Rectal smooth muscle tissue (tissue), 1 donor: Measurements from ENCODE around the gene LBHD1.
"Not testable (repeated sequence)": the region's sequence is repeated elsewhere in the genome, so short reads cannot be mapped to it uniquely, and the experiment has no call there.

Experiments used
- H3K27ac ChIP-seq: one replicate; pipeline ENCODE4 v1.7.0; 2013; ENCODE audit warnings: low read depth, low read length, inconsistent platforms
- H3K27me3 ChIP-seq: one replicate; pipeline ENCODE4 v1.7.0; 2013; ENCODE audit warnings: low read length; ENCODE audit not compliant: control insufficient read depth, insufficient read depth
- H3K36me3 ChIP-seq: one replicate; pipeline ENCODE4 v1.7.0; 2013; ENCODE audit warnings: low read length; ENCODE audit not compliant: control insufficient read depth, insufficient read depth
- H3K4me1 ChIP-seq: one replicate; pipeline ENCODE4 v1.7.0; 2013; ENCODE audit warnings: low read length; ENCODE audit not compliant: control insufficient read depth, insufficient read depth
- H3K4me3 ChIP-seq: one replicate; pipeline ENCODE4 v1.7.0; 2013; ENCODE audit warnings: low read length
- H3K9ac ChIP-seq: one replicate; pipeline ENCODE4 v1.7.0; 2013; ENCODE audit warnings: low read length

Gene LBHD1

DNA sequence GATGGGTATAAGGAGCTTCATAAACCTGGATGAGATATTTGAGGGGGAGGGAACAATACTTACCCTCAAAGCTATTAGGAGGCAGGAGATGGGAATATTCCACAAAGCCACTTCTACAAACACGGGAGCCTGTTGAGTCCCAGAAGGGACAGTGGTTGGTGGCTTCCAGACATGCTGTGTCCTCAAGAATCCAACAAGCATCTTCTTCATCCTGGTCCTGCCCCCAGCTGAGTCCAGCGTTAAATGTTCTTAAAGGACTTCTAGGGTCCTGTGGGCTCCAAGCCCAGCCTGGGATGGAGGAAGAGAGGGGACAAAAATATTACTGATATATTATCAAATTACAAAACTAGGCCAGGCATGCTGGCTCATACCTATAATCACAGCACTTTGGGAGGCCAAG, 4.6 kb downstream of the LBHD1 start:
- Histone ChIP-seq H3K27ac (no peak overlapping the region), H3K9ac (no peak overlapping the region), H3K4me1 (peaks cover 17% of the 10 kb centered on the region), H3K27me3 (no peaks in the 10 kb centered on the region), H3K36me3 (peaks cover 11% of the 10 kb centered on the region), H3K4me3 (peak overlapping the region; percentile 94)

DNA sequence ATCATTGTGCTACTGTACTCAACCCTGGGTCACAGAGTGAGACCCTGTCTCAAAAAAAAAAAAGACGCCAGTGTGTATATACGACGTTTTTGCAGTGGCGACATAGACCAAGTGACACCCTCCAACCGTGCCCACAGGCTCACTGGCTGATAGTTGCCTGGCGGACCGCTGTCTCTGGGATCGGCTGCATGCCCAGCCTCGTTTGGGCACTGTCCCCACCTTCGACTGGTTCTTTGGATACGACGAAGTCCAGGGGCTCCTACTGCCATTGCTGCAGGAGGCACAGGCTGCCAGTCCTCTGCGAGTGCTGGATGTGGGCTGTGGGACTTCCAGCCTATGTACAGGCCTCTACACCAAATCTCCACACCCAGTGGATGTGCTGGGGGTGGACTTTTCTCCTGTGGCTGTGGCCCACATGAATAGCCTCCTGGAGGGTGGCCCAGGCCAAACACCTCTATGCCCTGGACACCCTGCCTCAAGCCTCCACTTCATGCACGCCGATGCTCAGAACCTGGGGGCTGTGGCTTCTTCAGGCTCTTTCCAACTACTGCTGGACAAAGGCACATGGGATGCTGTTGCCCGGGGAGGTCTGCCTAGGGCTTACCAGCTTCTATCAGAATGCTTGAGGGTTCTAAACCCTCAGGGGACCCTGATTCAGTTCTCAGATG, 5.7 kb downstream of the LBHD1 start:
- peaks cover 17% of the 10 kb centered on the region for H3K4me1 ChIP-seq
- H3K36me3 ChIP-seq: peaks cover 11% of the 10 kb centered on the region
- peak overlapping the region; percentile 24 for H3K9ac ChIP-seq
- peak overlapping the region; percentile 89 for H3K27ac ChIP-seq
- no peaks in the 10 kb centered on the region for H3K27me3 ChIP-seq
- H3K4me3 ChIP-seq: peak overlapping the region; percentile 94

DNA sequence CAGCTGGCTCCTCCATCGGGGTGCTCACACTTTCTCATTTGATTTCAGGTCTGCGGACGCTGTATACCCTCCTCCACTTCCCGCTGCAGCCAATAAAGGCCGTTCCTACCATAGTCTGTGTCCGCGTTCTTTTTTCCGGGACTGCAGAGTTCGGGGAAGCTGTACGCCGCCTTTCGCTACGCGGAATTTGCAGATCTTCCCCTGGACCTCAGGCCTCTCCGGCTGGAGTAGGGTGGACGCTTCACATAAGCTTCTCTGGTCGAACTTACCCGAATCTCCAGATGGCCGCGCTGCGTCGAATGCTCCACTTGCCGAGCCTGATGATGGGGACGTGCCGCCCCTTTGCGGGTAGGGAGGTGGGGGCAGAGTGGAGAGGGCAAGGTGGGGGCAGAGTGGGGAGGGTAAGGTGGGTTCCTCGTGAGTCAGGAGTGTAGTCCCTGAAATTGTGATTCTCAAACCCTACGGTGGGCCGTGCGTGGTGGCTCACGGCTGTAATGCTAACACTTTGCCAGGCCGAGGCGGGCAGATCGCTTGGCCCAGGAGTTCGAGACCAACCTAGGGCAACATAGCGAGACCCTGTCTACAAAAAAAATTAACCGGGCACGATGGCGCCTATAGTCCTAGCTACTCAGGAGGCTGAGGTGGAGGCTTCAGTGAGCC, 6.3 kb downstream of the LBHD1 start:
- peaks cover 17% of the 10 kb centered on the region for H3K4me1 ChIP-seq
- peak overlapping the region; percentile 94 for H3K4me3 ChIP-seq
- H3K36me3 ChIP-seq: peaks cover 11% of the 10 kb centered on the region
- H3K9ac ChIP-seq: peak overlapping the region; percentile 76
- H3K27ac ChIP-seq: peak overlapping the region; percentile 89
- no peaks in the 10 kb centered on the region for H3K27me3 ChIP-seq

DNA sequence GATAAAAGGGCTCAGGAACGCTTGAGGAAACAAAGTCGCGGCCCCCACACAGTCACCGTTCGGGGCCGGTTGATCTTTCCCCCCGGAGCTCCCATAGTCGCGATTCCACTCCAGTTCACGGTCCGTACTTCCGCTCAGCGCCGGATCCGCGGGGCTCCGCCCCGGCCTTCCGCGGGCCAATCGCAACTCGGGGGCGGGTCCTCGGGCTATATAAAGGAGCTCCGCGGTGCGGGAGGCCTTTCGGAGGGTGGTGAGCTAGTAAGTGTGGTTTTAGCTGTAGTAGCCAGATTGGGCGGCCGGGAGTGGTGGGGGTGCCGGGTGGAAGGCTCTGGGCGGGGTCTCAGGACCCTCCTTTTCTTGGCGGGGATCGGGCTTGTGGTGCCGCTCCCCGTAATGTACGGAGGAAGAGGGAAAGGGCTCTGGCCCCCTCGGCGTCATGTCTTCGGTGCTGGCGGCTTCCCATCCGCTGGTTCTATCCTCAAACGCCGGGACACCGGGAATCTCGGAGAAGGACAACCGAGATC, 6.9 kb downstream of the LBHD1 start, which contains the start of the genes C11orf98 and CSKMT:
Gene C11orf98, minus strand, starts transcription at position 136 of the 524 bp plus-strand sequence. Its CDS starts 41 bp downstream, at position 95.
Gene CSKMT, plus strand, starts transcription at position 238 of the 524 bp plus-strand sequence. CDS start 568 bp downstream, outside the sequence.
- H3K9ac ChIP-seq: peak within 1 kb of the TSS; percentile 76
- H3K27ac ChIP-seq: peak within 1 kb of the TSS; percentile 89
- H3K4me3 ChIP-seq: peak within 1 kb of the TSS; percentile 94
- peaks cover 17% of the 10 kb centered on the region for H3K4me1 ChIP-seq
- peaks cover 11% of the 10 kb centered on the region for H3K36me3 ChIP-seq
- no peaks in the 10 kb centered on the region for H3K27me3 ChIP-seq

DNA sequence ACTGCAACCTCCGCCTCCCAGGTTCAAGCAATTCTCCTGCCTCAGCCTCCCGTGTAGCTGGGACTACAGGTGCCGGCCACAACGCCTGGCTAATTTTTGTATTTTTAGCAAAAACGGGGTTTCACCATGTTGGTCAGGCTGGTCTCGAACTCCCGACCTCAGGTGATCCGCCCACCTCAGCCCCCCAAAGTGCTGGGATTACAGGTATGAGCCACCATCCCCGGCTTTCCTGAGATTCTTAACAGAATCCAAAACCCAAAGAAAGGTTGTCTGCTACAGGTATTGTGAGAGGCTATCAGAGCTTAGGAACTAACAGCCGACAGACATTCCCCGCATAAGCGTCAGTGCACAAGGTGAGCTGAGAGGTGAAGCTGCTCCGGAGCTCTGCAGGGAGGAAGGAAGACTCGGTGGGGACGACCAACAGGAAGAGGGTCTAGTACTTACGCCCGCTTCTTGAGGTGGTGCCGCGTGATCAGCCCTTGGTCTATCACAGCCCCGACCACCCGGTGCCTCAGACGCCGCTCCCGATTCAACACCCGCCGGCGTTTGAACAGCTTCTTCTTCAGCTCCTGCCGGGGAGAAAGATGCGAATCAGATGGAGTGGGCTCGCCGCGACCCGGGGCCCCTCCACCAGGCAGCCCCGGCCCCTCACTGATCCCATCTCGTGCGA, 7.5 kb downstream of the LBHD1 start:
- Histone ChIP-seq H3K36me3 (peaks cover 11% of the 10 kb centered on the region), H3K27me3 (no peaks in the 10 kb centered on the region), H3K9ac (peak overlapping the region; percentile 42), H3K4me1 (peaks cover 17% of the 10 kb centered on the region), H3K27ac (peak overlapping the region; percentile 89), H3K4me3 (peak overlapping the region; percentile 86)

DNA sequence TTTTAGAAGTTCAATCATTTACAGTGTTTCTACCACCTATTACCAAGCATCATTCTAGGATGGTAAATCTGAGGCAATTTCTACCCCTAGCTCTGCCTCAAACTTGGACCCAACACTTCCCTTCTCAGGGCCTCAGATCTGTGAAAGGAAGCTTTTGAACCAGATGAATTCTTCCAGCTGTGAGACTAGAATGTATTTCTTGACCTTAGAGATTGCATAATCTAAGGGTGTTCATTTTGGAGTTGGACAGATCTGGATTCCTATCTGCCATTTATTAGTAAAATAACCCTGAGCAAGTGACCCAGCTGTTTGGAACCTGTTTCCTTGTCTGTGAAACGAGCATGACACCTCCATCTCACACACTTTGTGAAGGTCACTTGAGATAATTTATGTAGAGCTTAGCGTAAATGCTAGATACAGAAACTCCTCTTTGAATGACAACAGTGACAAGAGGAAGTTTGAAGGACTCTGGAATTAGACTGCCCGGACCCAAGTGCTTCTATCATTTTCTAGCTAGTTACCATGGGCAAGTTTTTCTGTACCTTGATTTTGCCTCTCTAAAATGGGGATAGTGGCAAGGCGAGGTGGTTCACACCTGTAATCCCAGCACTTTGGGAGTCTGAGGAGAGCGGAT, 15.2 kb downstream of the LBHD1 start:
- no peak overlapping the region for H3K4me3 ChIP-seq
- no peaks in the 10 kb centered on the region for H3K27me3 ChIP-seq
- H3K36me3 ChIP-seq: no peaks in the 10 kb centered on the region
- peaks cover 6% of the 10 kb centered on the region for H3K4me1 ChIP-seq
- no peak overlapping the region for H3K27ac ChIP-seq
- H3K9ac ChIP-seq: no peak overlapping the region

DNA sequence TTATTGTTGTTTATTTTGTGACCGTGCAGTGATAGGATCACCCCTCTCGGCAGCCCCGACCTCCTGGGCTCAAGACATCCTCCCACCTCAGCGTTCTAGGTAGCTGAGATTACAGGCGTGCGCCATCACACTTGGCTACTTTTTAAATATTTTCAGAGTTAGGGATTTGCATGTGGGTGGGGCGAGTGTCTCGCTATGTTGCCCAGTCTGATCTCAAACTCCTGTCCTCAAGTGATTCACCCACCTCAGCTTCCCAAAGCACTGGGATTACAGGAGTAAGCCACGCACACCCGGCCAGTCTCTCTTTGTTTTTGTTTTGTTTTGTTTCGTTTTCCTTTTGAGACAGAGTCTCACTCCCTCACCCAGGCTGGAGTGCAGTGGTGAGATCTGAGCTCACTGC, 17.8 kb downstream of the LBHD1 start:
- H3K4me3 ChIP-seq: no peak overlapping the region
- H3K9ac ChIP-seq: no peak overlapping the region
- H3K4me1 ChIP-seq: peaks cover 6% of the 10 kb centered on the region
- H3K27ac ChIP-seq: no peak overlapping the region
- peaks cover 5% of the 10 kb centered on the region for H3K36me3 ChIP-seq
- no peaks in the 10 kb centered on the region for H3K27me3 ChIP-seq

DNA sequence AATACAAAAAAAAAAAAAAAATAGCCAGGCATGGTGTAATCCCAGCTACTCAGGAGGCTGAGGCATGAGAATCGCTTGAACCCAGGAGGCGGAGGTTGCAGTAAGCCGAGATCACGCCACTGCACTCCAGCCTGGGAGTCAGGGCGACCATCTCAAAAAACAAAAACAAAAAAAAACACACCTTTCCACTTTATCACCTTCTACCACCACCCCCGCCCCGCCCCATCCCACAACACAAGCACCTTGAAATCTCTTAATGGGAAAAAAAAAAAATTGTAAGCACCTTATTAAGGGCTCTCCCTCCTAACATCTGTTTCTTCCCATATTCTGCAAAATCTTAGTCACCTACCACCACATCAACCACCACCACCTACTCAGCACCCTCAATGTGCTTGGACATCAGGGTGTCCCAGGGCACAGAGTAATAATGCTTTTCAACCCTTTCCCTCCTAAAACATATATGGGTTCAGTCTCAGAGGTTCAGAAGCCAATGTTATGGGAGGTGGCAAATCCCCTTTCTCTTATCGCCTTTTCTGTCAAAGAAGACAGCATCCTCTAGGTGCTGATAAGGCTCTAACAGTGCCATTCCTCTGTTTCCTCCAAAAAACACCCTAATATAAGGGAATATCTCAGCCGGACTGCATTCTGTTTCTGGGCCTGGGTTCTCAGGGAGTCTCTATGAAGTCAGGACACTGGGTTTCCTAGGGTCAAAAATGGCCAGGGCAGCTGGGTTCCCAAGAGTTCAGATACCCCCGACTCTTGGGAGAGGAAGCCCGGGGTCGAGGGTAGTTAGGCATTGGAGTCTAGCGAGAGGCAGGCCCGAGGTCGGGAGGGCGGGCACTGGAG, 19.7 kb downstream of the LBHD1 start:
- Histone ChIP-seq H3K4me1 (peaks cover 6% of the 10 kb centered on the region), H3K27me3 (no peaks in the 10 kb centered on the region), H3K4me3 (peak overlapping the region; percentile 65), H3K27ac (peak overlapping the region; percentile 81), H3K9ac (peak overlapping the region; percentile 67), H3K36me3 (peaks cover 21% of the 10 kb centered on the region)

DNA sequence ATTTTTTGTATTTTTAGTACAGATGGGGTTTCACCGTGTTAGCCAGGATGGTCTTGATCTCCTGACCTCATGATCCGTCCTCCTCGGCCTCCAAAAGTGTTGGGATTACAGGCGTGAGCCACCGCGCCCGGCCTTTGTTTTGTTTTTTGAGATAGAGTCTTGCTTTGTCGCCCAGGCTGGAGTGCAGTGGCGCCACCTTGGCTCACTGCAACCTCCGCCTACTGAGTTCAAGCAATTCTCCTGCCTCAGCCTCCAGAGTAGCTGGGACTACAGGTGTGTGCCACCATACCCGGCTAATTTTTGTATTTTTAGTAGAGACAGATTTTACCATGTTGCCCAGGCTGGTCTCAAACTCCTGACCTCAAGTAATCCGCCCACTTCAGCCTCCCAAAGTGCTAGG, 21.8 kb downstream of the LBHD1 start:
- H3K4me1 ChIP-seq: peaks cover 14% of the 10 kb centered on the region
- not testable (repeated sequence) for H3K27ac ChIP-seq, H3K4me3 ChIP-seq, H3K9ac ChIP-seq, H3K27me3 ChIP-seq
- H3K36me3 ChIP-seq: peaks cover 21% of the 10 kb centered on the region

DNA sequence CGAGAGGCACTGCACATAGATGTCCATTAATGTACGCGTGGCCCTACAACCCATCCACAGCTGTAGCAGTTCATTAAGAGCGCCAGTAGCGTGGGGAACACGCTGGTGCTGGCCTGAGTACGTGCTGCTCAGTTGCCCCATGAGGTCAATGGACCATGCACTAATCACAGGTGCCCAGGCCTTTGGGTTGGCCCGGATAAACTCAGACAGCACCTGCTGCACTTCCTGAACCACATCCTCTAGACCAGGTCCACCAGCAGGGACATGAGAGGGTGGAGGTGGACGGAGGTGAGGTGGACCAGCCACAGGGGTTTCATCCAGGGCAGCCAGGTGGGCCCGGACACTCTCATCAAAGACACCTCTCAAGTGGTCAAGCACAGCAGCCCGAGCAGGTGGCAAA, 22.6 kb downstream of the LBHD1 start:
- H3K9ac ChIP-seq: no peak overlapping the region
- H3K4me3 ChIP-seq: no peak overlapping the region
- peaks cover 21% of the 10 kb centered on the region for H3K36me3 ChIP-seq
- H3K27ac ChIP-seq: no peak overlapping the region
- peaks cover 18% of the 10 kb centered on the region for H3K4me1 ChIP-seq
- H3K27me3 ChIP-seq: no peaks in the 10 kb centered on the region

DNA sequence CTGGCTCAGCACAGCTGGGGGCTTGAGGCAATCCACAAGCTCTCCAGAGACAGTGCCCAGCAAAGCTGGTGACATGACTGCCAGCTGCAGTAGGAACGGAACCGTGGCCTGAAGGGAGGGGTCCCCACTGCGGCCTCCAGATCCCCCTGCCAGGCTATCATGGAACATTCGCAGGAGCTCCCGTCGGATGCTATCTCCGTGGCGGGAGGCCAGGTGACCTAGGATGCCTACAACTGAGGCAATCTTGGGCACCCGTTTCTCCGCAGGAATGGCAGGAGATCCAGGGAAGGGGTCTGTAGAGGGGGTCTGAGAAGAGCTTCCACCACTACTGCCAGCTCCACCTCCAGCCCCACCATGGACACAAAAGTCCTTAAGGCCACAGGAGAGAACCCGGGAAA, 23.1 kb downstream of the LBHD1 start:
- no peaks in the 10 kb centered on the region for H3K27me3 ChIP-seq
- peaks cover 21% of the 10 kb centered on the region for H3K36me3 ChIP-seq
- H3K9ac ChIP-seq: no peak overlapping the region
- H3K4me1 ChIP-seq: peaks cover 18% of the 10 kb centered on the region
- no peak overlapping the region for H3K27ac ChIP-seq
- no peak overlapping the region for H3K4me3 ChIP-seq
